ENCODE measurements around the gene IFT81. TPM values are rescaled to one million over a fixed set of nuclear protein-coding genes. Genes with fewer than 3 reads are reported as not detected.

The IFT81 gene
- total RNA-seq, 2 experiments from 2014 or later: 3.5 TPM

- ChIA-PET POLR2A (no interaction called here), CTCF (interaction anchor here (1.9 kb wide), 1 partner anchor 10 kb away, joined by 8 read pairs; no protein-coding TSS in a partner anchor)
- no peak overlapping the region for H3K4me3 Mint-ChIP-seq
- H3K36me3 Mint-ChIP-seq (ENCODE audit: low read depth): no peaks in the 10 kb centered on the region
- DNase-seq (no peak), ATAC-seq (no peak)
- H3K27ac Mint-ChIP-seq: no peak overlapping the region
- peaks cover 7% of the 10 kb centered on the region for H3K4me1 Mint-ChIP-seq
- intact Hi-C loops (cut with DNase I, micrococcal nuclease): no loop called here
- no peaks in the 10 kb centered on the region for H3K27me3 Mint-ChIP-seq
- H3K9me3 Mint-ChIP-seq (ENCODE audit: low read depth): no peaks in the 10 kb centered on the region
Observed at GRCh38 chr12:110126557-110126956, 2.4 kb downstream of the IFT81 start.

- no peaks in the 10 kb centered on the region for H3K27me3 Mint-ChIP-seq
- no peak for DNase-seq
- peaks cover 2% of the 10 kb centered on the region for H3K36me3 Mint-ChIP-seq (ENCODE audit: low read depth)
- peak; percentile 70 for ATAC-seq
- no peak overlapping the region for H3K4me3 Mint-ChIP-seq
- no peaks in the 10 kb centered on the region for H3K9me3 Mint-ChIP-seq (ENCODE audit: low read depth)
- CTCF ChIA-PET: interaction anchor here (0.7 to 2.3 kb wide), 6 partner anchors 9 to 536 kb away, joined by 3 to 8 read pairs (median 3); partner anchors contain the start of gene IFT81
- peaks cover 7% of the 10 kb centered on the region for H3K4me1 Mint-ChIP-seq
- no peak overlapping the region for H3K27ac Mint-ChIP-seq
- intact Hi-C loops (cut with DNase I, micrococcal nuclease): no loop called here
- POLR2A ChIA-PET: interaction anchor here (0.5 kb wide), 1 partner anchor 55 kb away, joined by 3 read pairs; no protein-coding TSS in a partner anchor
Observed at GRCh38 chr12:110134691-110135411, 10.7 kb downstream of the IFT81 start.

GRCh38 chr12:110135806-110136205, 11.6 kb downstream of the IFT81 start:
- DNase-seq (no peak), ATAC-seq (no peak)
- H3K4me1 Mint-ChIP-seq: peaks cover 7% of the 10 kb centered on the region
- POLR2A ChIA-PET: no interaction called here
- no peak overlapping the region for H3K4me3 Mint-ChIP-seq
- H3K27me3 Mint-ChIP-seq: no peaks in the 10 kb centered on the region
- CTCF ChIA-PET: interaction anchor here (0.7 to 2.3 kb wide), 2 partner anchors 10 to 197 kb away, joined by 3 to 8 read pairs; no protein-coding TSS in a partner anchor
- H3K36me3 Mint-ChIP-seq (ENCODE audit: low read depth): peaks cover 2% of the 10 kb centered on the region
- no peaks in the 10 kb centered on the region for H3K9me3 Mint-ChIP-seq (ENCODE audit: low read depth)
- no peak overlapping the region for H3K27ac Mint-ChIP-seq
- intact Hi-C loops (cut with DNase I, micrococcal nuclease): no loop called here

GRCh38 chr12:110137786-110138185, 13.6 kb downstream of the IFT81 start:
- no peak for DNase-seq
- Mint-ChIP-seq H3K9me3 (ENCODE audit: low read depth) (no peaks in the 10 kb centered on the region), H3K27me3 (no peaks in the 10 kb centered on the region), H3K4me1 (peaks cover 7% of the 10 kb centered on the region), H3K27ac (no peak overlapping the region), H3K4me3 (no peak overlapping the region), H3K36me3 (ENCODE audit: low read depth) (peaks cover 2% of the 10 kb centered on the region)
- ChIA-PET CTCF (interaction anchor here (0.7 to 1.1 kb wide), 2 partner anchors 18 to 243 kb away, joined by 3 read pairs; no protein-coding TSS in a partner anchor), POLR2A (interaction anchor here (0.6 kb wide), 3 partner anchors 41 to 454 kb away, joined by 3 to 5 read pairs (median 3); no protein-coding TSS in a partner anchor)
- no peak for ATAC-seq
- intact Hi-C loops (cut with DNase I, micrococcal nuclease): no loop called here

GRCh38 chr12:110141389-110141788, 17.2 kb downstream of the IFT81 start:
- H3K36me3 Mint-ChIP-seq (ENCODE audit: low read depth): no peaks in the 10 kb centered on the region
- H3K4me3 Mint-ChIP-seq: no peak overlapping the region
- ChIA-PET POLR2A (no interaction called here), CTCF (no interaction called here)
- no peaks in the 10 kb centered on the region for H3K27me3 Mint-ChIP-seq
- intact Hi-C loops (cut with DNase I, micrococcal nuclease): no loop called here
- no peaks in the 10 kb centered on the region for H3K4me1 Mint-ChIP-seq
- no peaks in the 10 kb centered on the region for H3K9me3 Mint-ChIP-seq (ENCODE audit: low read depth)
- DNase-seq: no peak
- no peak for ATAC-seq
- H3K27ac Mint-ChIP-seq: no peak overlapping the region

- Mint-ChIP-seq H3K4me1 (peaks cover 4% of the 10 kb centered on the region), H3K27ac (no peak overlapping the region), H3K9me3 (ENCODE audit: low read depth) (no peaks in the 10 kb centered on the region), H3K4me3 (no peak overlapping the region), H3K36me3 (ENCODE audit: low read depth) (no peaks in the 10 kb centered on the region), H3K27me3 (no peaks in the 10 kb centered on the region)
- POLR2A ChIA-PET: no interaction called here
- intact Hi-C loops (cut with DNase I, micrococcal nuclease): no loop called here
- CTCF ChIA-PET: interaction anchor here (0.6 to 1.0 kb wide), 3 partner anchors 23 to 962 kb away, joined by 3 to 4 read pairs (median 3); partner anchors contain the start of genes FAM216A, GPN3 and IFT81
- DNase-seq: no peak
- ATAC-seq: no peak
Observed at GRCh38 chr12:110146986-110147385, 22.8 kb downstream of the IFT81 start.

GRCh38 chr12:110149086-110149660, 25.0 kb downstream of the IFT81 start:
- no peak overlapping the region for H3K27ac Mint-ChIP-seq
- ATAC-seq (no peak), DNase-seq (no peak)
- H3K4me3 Mint-ChIP-seq: no peak overlapping the region
- H3K36me3 Mint-ChIP-seq (ENCODE audit: low read depth): no peaks in the 10 kb centered on the region
- intact Hi-C loops (cut with DNase I, micrococcal nuclease): no loop called here
- no peaks in the 10 kb centered on the region for H3K9me3 Mint-ChIP-seq (ENCODE audit: low read depth)
- no peaks in the 10 kb centered on the region for H3K27me3 Mint-ChIP-seq
- CTCF ChIA-PET: no interaction called here
- peaks cover 4% of the 10 kb centered on the region for H3K4me1 Mint-ChIP-seq
- POLR2A ChIA-PET: no interaction called here

- Mint-ChIP-seq H3K9me3 (ENCODE audit: low read depth) (peaks cover 14% of the 10 kb centered on the region), H3K36me3 (ENCODE audit: low read depth) (peaks cover 14% of the 10 kb centered on the region), H3K27me3 (no peaks in the 10 kb centered on the region), H3K27ac (no peak overlapping the region), H3K4me1 (peaks cover 7% of the 10 kb centered on the region), H3K4me3 (no peak overlapping the region)
- CTCF ChIA-PET: interaction anchor here (1.5 kb wide), 1 partner anchor 57 kb away, joined by 5 read pairs; no protein-coding TSS in a partner anchor
- intact Hi-C loops (cut with DNase I, micrococcal nuclease): no loop called here
- ATAC-seq (no peak), DNase-seq (no peak)
- POLR2A ChIA-PET: no interaction called here
Observed at GRCh38 chr12:110156766-110157165, 32.6 kb downstream of the IFT81 start.

GRCh38 chr12:110157539-110157938, 33.4 kb downstream of the IFT81 start:
- Mint-ChIP-seq H3K36me3 (ENCODE audit: low read depth) (peaks cover 14% of the 10 kb centered on the region), H3K27me3 (no peaks in the 10 kb centered on the region), H3K9me3 (ENCODE audit: low read depth) (peaks cover 14% of the 10 kb centered on the region), H3K27ac (no peak overlapping the region), H3K4me3 (no peak overlapping the region), H3K4me1 (peaks cover 7% of the 10 kb centered on the region)
- ATAC-seq: no peak
- POLR2A ChIA-PET: no interaction called here
- CTCF ChIA-PET: interaction anchor here (0.5 kb wide), 1 partner anchor 724 kb away, joined by 3 read pairs; no protein-coding TSS in a partner anchor
- no peak for DNase-seq
- intact Hi-C loops (cut with DNase I, micrococcal nuclease): no loop called here

GRCh38 chr12:110159671-110160245, 35.6 kb downstream of the IFT81 start:
- ATAC-seq (no peak), DNase-seq (no peak)
- no peak overlapping the region for H3K4me3 Mint-ChIP-seq
- CTCF ChIA-PET: interaction anchor here (0.7 kb wide), 1 partner anchor 185 kb away, joined by 3 read pairs; no protein-coding TSS in a partner anchor
- no peaks in the 10 kb centered on the region for H3K27me3 Mint-ChIP-seq
- POLR2A ChIA-PET: no interaction called here
- peaks cover 14% of the 10 kb centered on the region for H3K36me3 Mint-ChIP-seq (ENCODE audit: low read depth)
- intact Hi-C loops (cut with DNase I, micrococcal nuclease): no loop called here
- peaks cover 7% of the 10 kb centered on the region for H3K4me1 Mint-ChIP-seq
- H3K9me3 Mint-ChIP-seq (ENCODE audit: low read depth): peaks cover 14% of the 10 kb centered on the region
- no peak overlapping the region for H3K27ac Mint-ChIP-seq

- H3K9me3 Mint-ChIP-seq (ENCODE audit: low read depth): no peaks in the 10 kb centered on the region
- DNase-seq (no peak), ATAC-seq (no peak)
- H3K36me3 Mint-ChIP-seq (ENCODE audit: low read depth): no peaks in the 10 kb centered on the region
- CTCF ChIA-PET: interaction anchor here (0.8 to 1.0 kb wide), 2 partner anchors 9 to 10 kb away, joined by 3 read pairs; no protein-coding TSS in a partner anchor
- H3K27ac Mint-ChIP-seq: no peak overlapping the region
- POLR2A ChIA-PET: no interaction called here
- intact Hi-C loops (cut with DNase I, micrococcal nuclease): no loop called here
- no peak overlapping the region for H3K4me3 Mint-ChIP-seq
- no peaks in the 10 kb centered on the region for H3K27me3 Mint-ChIP-seq
- no peaks in the 10 kb centered on the region for H3K4me1 Mint-ChIP-seq
Observed at GRCh38 chr12:110165540-110166159, 41.5 kb downstream of the IFT81 start.
